IPS DF 6.9 (cell line): ENCODE results near the gene MAEA.
A peak's percentile ranks its signal among the peaks of the same experiment; 100 is the strongest.

Experiments
- DNase-seq: peaks from one replicate; pipeline ENCODE4 v3.0.0-alpha.2; 2013; ENCODE audit warnings: low read depth, low spot score
- H3K27ac ChIP-seq: one replicate; pipeline ENCODE4 v1.5.1; 2013; ENCODE audit warnings: low read length, control low read depth
- H3K27me3 ChIP-seq: 2 replicates; pipeline ENCODE4 v1.6.1; 2013; ENCODE audit warnings: mild to moderate bottlenecking, low read length; ENCODE audit not compliant: control insufficient read depth, insufficient read depth
- H3K36me3 ChIP-seq: 2 replicates; pipeline ENCODE4 v1.6.1; 2013; ENCODE audit warnings: low read length; ENCODE audit not compliant: control insufficient read depth, insufficient read depth
- H3K4me1 ChIP-seq: 2 replicates; pipeline ENCODE4 v1.6.1; 2013; ENCODE audit warnings: low read length; ENCODE audit not compliant: control insufficient read depth, insufficient read depth
- H3K4me3 ChIP-seq: 2 replicates; pipeline ENCODE4 v1.5.1; 2013; ENCODE audit warnings: mild to moderate bottlenecking, low read length
- H3K9me3 ChIP-seq: 2 replicates; pipeline ENCODE4 v1.6.1; 2013; ENCODE audit warnings: low read length, inconsistent platforms; ENCODE audit not compliant: control insufficient read depth, insufficient read depth
- WGBS: extraction: QIAGEN DNeasy Blood & Tissue Kit; methylation state at CpG from one replicate; pipeline ENCODE4 v1.1.7; 2013; ENCODE audit warnings: mixed read lengths, missing lambda C conversion rate; ENCODE audit not compliant: insufficient read length, insufficient coverage; 5-methylcytosine and 5-hydroxymethylcytosine counted together

MAEA gene

DNA sequence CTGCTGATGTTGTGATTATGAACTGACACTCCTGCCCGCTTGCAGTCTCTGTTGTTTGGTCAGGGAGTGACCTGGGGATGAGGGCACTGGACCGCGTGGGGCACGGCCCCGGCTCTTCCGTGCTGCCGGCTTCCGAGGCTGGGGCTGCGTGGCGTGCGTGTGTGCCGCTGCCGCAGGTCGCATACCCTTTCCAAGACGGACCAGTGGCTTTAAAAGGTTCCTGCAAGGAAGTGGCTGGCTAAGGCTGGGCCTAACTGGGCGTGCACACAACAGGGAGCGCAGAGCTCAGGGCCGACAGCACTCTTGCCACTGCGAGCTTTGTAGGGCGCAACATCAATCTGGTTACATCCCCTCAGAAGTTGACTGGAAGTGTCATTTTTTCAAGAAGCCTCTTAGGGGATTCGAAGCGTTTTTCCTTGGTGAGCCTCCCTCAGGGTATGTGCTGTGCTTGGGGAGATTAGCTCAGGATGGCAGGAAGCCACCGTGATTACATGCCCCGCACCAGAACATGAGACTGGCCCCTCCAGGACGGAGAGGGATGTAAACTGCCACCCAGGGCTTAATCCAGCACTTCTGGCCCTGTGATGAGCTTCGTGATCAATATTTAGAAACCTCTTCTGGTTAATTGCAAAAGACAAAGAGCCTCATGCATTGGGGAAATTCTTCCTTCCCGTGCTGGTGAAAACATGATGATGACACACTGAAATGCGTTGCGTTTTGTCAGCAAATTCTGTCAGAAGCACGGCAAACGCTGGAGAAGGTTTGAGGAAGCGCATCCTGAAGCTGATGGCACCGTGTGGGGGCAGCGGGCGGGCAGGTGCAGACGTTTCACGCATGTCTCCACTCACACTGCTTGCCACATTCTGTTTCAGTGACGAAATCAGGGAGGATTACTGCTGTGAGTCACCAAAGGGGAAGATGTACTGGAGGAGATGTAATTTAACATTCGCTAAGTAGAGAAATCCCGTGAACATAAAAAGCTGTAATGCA, 11.1 kb downstream of the MAEA start:
- no peak overlapping the region for H3K27ac ChIP-seq
- no peak overlapping the region for H3K4me3 ChIP-seq
- no peaks in the 10 kb centered on the region for H3K9me3 ChIP-seq
- H3K36me3 ChIP-seq = peaks cover 6% of the 10 kb centered on the region; the same call in 1 of the 2 replicates
- no CpG with 5 or more reads among the region's 40 CpGs for WGBS
- peaks cover 3% of the 10 kb centered on the region; the same call in 1 of the 2 replicates for H3K4me1 ChIP-seq
- no peaks in the 10 kb centered on the region for H3K27me3 ChIP-seq
- DNase-seq = no peak

DNA sequence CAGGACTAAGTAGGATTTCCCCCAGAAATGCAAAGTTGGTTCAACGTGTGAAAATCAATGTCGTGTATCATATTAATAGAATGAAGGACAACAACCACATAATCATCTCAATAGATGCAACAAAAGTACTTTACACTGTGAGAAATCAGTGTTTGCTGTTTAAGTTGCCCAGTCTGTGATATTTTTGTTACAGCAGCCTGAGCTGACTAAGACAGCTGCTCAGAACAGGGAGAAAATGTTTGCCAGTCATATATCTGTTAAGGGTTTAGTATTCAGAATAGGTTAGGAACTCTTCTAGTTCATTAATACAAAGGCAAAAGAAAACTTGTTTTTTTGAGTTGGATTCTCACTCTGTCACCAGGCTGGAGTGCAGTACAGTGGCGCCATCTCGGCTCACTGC, 12.5 kb downstream of the MAEA start:
- DNase-seq = no peak
- Histone ChIP-seq H3K4me3 (no peak overlapping the region), H3K4me1 (peaks cover 3% of the 10 kb centered on the region; the same call in 1 of the 2 replicates), H3K36me3 (peaks cover 6% of the 10 kb centered on the region; the same call in 1 of the 2 replicates), H3K27ac (no peak overlapping the region), H3K9me3 (no peaks in the 10 kb centered on the region), H3K27me3 (no peaks in the 10 kb centered on the region)
- WGBS = no CpG with 5 or more reads among the region's 4 CpGs

GRCh38 chr4:1305261-1305711, 15.6 kb downstream of the MAEA start:
- no peak for DNase-seq
- no CpG with 5 or more reads among the region's 13 CpGs for WGBS
- H3K36me3 ChIP-seq = peaks cover 3% of the 10 kb centered on the region; the same call in 1 of the 2 replicates
- H3K9me3 ChIP-seq = no peaks in the 10 kb centered on the region
- H3K4me1 ChIP-seq = peaks cover 3% of the 10 kb centered on the region; the same call in 1 of the 2 replicates
- H3K27ac ChIP-seq = no peak overlapping the region
- no peaks in the 10 kb centered on the region for H3K27me3 ChIP-seq
- H3K4me3 ChIP-seq = no peak overlapping the region

DNA sequence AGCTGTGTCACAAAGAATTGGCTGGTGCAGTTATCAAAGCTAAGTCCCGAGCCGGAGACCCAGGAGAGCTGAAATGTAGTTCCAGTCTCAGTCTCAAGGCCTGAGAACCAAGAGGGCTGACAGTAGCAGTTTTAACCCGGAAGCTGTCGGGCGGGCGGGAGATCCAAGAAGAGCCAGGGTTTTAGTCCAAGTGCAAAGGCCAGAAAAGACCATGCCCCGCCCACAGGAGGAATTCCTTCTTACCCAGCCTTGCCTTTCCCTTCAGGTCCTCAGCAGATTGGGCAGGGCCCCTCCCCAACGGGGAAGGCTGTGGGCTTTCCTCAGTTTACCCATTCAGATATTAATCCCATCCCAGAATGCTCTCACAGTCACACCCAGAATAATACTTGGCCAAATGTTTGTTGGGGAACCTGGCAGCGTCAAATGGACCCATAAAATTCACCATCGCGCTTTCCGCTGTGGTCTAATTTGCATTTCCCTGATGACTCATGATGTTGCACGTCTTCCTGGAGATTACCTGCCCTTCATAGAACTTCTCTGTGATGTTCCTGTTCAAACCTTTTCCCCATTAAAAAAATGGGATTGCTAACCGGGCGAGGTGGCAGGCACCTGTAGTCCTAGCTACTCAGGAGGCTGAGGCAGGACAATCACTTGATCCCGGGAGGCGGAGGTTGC, 16.2 kb downstream of the MAEA start:
- Histone ChIP-seq H3K4me3 (no peak overlapping the region), H3K27me3 (no peaks in the 10 kb centered on the region), H3K36me3 (no peaks in the 10 kb centered on the region; the same call in 1 of the 2 replicates), H3K27ac (no peak overlapping the region), H3K4me1 (peaks cover 3% of the 10 kb centered on the region; the same call in 1 of the 2 replicates), H3K9me3 (no peaks in the 10 kb centered on the region)
- WGBS = no CpG with 5 or more reads among the region's 17 CpGs
- no peak for DNase-seq

- Histone ChIP-seq H3K27me3 (no peaks in the 10 kb centered on the region), H3K27ac (no peak overlapping the region), H3K9me3 (no peaks in the 10 kb centered on the region), H3K4me1 (peaks cover 3% of the 10 kb centered on the region; the same call in 1 of the 2 replicates), H3K4me3 (no peak overlapping the region), H3K36me3 (peaks cover 10% of the 10 kb centered on the region)
- WGBS = no CpG with 5 or more reads among the region's 34 CpGs
- no peak for DNase-seq
Observed at GRCh38 chr4:1307951-1308735, 18.5 kb downstream of the MAEA start.

DNA sequence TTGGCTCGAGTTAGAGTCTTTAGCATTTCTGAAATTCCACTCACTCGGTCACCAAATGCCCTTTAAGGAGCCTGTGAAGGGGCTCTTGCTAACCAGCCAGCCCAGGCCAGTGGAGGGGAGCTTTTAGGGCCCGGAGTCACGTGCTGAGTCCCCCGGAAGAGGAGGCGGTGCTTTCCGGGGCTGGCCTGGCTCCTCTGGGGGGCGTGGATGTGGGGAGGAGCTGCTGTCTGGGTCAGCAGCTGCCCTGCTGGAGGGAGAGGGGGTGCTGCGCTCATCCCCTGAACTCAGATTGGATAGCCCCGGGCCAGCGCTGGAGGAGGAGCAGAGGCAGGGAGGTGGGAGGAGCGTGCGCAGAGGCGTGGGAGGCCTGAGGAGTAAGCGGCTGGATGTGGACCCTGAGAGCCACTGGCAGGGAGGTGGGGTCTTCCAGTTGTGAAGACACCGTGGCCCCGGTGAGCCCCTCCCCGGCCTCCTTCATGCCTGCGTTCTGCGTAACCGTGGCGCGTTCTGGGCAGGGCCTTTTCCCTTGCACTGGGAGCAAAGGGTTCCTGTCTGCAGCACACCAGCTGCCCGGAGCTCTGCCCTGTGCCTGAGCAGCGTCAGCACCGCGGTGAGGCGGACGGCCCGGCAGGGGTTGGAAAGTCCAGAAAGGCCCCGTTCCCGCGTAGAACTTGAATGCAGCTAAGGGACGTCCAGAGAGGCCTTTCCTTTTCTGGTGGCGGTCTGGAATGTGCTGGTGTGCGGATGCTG, 19.7 kb downstream of the MAEA start:
- peak; percentile 88 for DNase-seq

DNA sequence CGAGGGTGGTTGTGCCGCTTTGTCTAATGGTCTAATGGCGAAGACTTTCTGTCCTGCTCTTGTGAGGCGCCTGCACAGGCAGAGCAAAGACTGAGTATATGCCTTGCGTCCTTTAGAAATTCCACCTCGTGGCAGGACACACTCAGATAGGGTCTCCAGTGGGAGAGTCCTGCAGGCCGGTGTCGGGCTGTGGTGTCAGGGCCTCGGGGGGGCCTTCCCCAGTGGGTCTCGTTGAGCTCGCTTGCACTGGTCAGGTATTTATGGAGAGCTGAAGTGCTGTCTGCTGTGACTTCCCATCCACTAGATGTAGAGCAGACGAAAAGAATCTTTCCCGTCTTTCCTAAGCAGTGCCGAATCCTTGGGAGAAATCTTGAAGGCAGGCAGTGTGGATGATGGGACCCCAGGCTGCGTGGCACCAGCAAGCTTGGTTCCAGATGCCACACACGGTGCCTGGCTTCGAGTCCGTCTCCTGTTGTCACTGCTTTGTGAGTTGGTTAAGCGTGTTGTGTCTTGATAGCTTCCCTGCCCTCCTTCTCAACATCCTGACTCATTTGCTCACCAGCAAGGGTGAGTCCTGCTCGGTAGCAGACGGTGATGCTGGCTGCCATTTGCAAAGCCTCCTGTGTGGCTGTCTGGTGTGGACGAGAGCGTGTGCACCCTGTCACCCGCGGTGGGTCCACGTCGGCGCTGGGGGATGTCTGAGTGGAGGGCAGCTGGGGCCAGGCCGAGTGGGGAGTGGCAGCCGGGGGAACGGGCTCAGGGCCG, 20.5 kb downstream of the MAEA start:
- Histone ChIP-seq H3K4me1 (peaks cover 3% of the 10 kb centered on the region; the same call in 1 of the 2 replicates), H3K27ac (no peak overlapping the region), H3K27me3 (no peaks in the 10 kb centered on the region), H3K36me3 (peaks cover 19% of the 10 kb centered on the region), H3K9me3 (no peaks in the 10 kb centered on the region), H3K4me3 (no peak overlapping the region)
- WGBS = no CpG with 5 or more reads among the region's 32 CpGs
- no peak for DNase-seq

More for the DNA sequence above, 19.7 kb downstream of the MAEA start:
- H3K4me3 ChIP-seq = peak overlapping the region; percentile 8; the same call in 1 of the 2 replicates
- no peaks in the 10 kb centered on the region for H3K27me3 ChIP-seq
- WGBS = no CpG with 5 or more reads among the region's 36 CpGs
- peaks cover 18% of the 10 kb centered on the region for H3K36me3 ChIP-seq
- no peaks in the 10 kb centered on the region for H3K9me3 ChIP-seq
- H3K4me1 ChIP-seq = peaks cover 3% of the 10 kb centered on the region; the same call in 1 of the 2 replicates
- H3K27ac ChIP-seq = no peak overlapping the region

- DNase-seq = no peak
- peaks cover 3% of the 10 kb centered on the region; the same call in 1 of the 2 replicates for H3K4me1 ChIP-seq
- peaks cover 24% of the 10 kb centered on the region for H3K36me3 ChIP-seq
- H3K27me3 ChIP-seq = no peaks in the 10 kb centered on the region
- no peaks in the 10 kb centered on the region for H3K9me3 ChIP-seq
- WGBS = no CpG with 5 or more reads among the region's 49 CpGs
- H3K4me3 ChIP-seq = no peak overlapping the region; the same call in 1 of the 2 replicates
- H3K27ac ChIP-seq = no peak overlapping the region
Observed at GRCh38 chr4:1310796-1311631, 21.3 kb downstream of the MAEA start.
